ENCODE measurements around the gene ALDOC. TPM values are rescaled to one million over a fixed set of nuclear protein-coding genes. Genes with fewer than 3 reads are reported as not detected.

ALDOC gene
- total and polyA plus RNA-seq, 2 experiments from 2014 or later, result 33.5 to 157 TPM

DNA sequence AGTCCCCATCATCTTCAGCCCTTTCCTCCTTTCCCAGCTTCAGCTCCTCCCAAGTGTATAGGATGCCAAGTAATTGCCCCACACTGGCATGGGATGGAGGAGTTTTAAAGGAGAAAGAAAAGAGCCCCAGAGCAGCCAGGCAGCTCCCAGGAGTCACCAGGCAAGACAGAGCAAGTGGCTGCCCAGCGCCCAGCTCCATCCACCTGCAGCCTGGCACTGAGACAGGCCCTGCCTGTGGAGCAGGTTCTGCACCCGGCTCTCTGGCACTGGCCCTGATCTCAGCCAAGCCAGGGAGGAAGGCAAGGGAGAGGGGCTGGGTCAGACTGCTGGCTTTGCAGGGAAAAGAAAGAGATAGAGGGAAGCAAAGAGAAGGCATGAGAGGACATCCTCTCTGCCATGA, 48.8 kb downstream of the ALDOC start (continued):
- TF ChIP-seq, protein P1, sequence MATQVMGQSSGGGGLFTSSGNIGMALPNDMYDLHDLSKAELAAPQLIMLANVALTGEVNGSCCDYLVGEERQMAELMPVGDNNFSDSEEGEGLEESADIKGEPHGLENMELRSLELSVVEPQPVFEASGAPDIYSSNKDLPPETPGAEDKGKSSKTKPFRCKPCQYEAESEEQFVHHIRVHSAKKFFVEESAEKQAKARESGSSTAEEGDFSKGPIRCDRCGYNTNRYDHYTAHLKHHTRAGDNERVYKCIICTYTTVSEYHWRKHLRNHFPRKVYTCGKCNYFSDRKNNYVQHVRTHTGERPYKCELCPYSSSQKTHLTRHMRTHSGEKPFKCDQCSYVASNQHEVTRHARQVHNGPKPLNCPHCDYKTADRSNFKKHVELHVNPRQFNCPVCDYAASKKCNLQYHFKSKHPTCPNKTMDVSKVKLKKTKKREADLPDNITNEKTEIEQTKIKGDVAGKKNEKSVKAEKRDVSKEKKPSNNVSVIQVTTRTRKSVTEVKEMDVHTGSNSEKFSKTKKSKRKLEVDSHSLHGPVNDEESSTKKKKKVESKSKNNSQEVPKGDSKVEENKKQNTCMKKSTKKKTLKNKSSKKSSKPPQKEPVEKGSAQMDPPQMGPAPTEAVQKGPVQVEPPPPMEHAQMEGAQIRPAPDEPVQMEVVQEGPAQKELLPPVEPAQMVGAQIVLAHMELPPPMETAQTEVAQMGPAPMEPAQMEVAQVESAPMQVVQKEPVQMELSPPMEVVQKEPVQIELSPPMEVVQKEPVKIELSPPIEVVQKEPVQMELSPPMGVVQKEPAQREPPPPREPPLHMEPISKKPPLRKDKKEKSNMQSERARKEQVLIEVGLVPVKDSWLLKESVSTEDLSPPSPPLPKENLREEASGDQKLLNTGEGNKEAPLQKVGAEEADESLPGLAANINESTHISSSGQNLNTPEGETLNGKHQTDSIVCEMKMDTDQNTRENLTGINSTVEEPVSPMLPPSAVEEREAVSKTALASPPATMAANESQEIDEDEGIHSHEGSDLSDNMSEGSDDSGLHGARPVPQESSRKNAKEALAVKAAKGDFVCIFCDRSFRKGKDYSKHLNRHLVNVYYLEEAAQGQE (IDR thresholded peaks at IDR 0.05; ENCODE audit: unreplicated experiment), result no peak
- no peak for TF ChIP-seq POLR2AphosphoS5 (IDR thresholded peaks at IDR 0.05; ENCODE audit: low read depth)
- TF ChIP-seq NANOG (IDR thresholded peaks at IDR 0.05; ENCODE audit: borderline replicate concordance), result no peak
- TF ChIP-seq CREB1 (CRISPR knock-in tag; IDR thresholded peaks at IDR 0.05; ENCODE audit: low read depth), result no peak
- TF ChIP-seq JUNB (IDR thresholded peaks at IDR 0.05; ENCODE audit: unreplicated experiment), result no peak
- TF ChIP-seq ZNF331 (CRISPR knock-in tag; IDR thresholded peaks at IDR 0.05; ENCODE audit: low read depth), result no peak

DNA sequence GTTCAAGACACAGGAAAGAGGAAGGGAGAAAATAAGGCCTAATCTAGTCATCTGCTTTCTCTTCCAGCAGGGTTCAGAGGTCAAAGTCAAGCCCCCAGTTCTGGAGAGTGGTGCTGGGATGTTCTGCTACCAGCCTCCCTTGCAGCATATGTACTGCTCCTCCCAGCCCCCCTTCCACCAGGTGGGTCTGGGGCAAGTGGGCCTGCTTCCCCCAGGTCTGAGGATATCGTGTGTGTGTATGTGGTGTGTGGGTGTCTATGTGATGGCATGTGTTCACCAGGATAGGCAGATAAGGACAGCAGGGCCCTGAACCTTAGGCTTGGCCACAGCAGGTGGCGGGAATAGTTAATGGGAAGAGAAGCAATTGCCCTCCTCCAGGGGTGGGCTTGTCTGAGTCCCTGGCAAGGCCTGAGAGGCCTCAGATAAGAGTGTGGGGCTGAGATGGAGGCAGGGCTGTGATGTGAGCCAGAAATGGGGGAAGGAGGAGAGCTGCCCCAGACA, 49.5 kb downstream of the ALDOC start:
- H3K27me3 Mint-ChIP-seq (ENCODE audit: insufficient read depth, low read depth, poor library complexity), result peaks cover 19% of the 10 kb centered on the region
- no peaks in the 10 kb centered on the region for H3K4me1 Mint-ChIP-seq
- H3K4me3 Mint-ChIP-seq, result no peak overlapping the region
- Histone ChIP-seq H2AFZ (no peak overlapping the region), H3K27me3 (ENCODE audit: insufficient read depth) (no peaks in the 10 kb centered on the region), H3F3A (replicated peaks; ENCODE audit: low read depth) (no peaks in the 10 kb centered on the region), H3K4me2 (no peak overlapping the region), H4K20me1 (replicated peaks; ENCODE audit: insufficient read depth) (no peaks in the 10 kb centered on the region), H3K27ac (ENCODE audit: low read depth) (no peak overlapping the region), H3K36me3 (ENCODE audit: insufficient read depth) (no peaks in the 10 kb centered on the region), H3K4me3 (no peak overlapping the region), H3K4me1 (ENCODE audit: insufficient read depth) (no peaks in the 10 kb centered on the region), H3K79me2 (replicated peaks; ENCODE audit: insufficient read depth) (no peaks in the 10 kb centered on the region), H3K9me2 (ENCODE audit: insufficient read depth) (no peaks in the 10 kb centered on the region)
- H3K9me3 Mint-ChIP-seq, result no peaks in the 10 kb centered on the region; the same call in 2 of the 3 replicates
- H3K36me3 Mint-ChIP-seq (ENCODE audit: low read depth), result no peaks in the 10 kb centered on the region; the same call in 2 of the 3 replicates
- ATAC-seq (no peak), DNase-seq (ENCODE audit: low spot score) (no peak)
- H3K27ac Mint-ChIP-seq, result no peak overlapping the region
- TF ChIP-seq, protein P2, sequence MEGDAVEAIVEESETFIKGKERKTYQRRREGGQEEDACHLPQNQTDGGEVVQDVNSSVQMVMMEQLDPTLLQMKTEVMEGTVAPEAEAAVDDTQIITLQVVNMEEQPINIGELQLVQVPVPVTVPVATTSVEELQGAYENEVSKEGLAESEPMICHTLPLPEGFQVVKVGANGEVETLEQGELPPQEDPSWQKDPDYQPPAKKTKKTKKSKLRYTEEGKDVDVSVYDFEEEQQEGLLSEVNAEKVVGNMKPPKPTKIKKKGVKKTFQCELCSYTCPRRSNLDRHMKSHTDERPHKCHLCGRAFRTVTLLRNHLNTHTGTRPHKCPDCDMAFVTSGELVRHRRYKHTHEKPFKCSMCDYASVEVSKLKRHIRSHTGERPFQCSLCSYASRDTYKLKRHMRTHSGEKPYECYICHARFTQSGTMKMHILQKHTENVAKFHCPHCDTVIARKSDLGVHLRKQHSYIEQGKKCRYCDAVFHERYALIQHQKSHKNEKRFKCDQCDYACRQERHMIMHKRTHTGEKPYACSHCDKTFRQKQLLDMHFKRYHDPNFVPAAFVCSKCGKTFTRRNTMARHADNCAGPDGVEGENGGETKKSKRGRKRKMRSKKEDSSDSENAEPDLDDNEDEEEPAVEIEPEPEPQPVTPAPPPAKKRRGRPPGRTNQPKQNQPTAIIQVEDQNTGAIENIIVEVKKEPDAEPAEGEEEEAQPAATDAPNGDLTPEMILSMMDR (conservative IDR thresholded peaks at IDR 0.05; ENCODE audit: low read depth in 2 of 2), result no peak
- no peak for TF ChIP-seq EZH2 (IDR thresholded peaks at IDR 0.05; ENCODE audit: low read depth, unreplicated experiment)
- no peak for TF ChIP-seq CREB1 (CRISPR knock-in tag; IDR thresholded peaks at IDR 0.05; ENCODE audit: low read depth)
- TF ChIP-seq STAT1 (IDR thresholded peaks at IDR 0.05; ENCODE audit: unreplicated experiment), result no peak
- TF ChIP-seq, protein P3, sequence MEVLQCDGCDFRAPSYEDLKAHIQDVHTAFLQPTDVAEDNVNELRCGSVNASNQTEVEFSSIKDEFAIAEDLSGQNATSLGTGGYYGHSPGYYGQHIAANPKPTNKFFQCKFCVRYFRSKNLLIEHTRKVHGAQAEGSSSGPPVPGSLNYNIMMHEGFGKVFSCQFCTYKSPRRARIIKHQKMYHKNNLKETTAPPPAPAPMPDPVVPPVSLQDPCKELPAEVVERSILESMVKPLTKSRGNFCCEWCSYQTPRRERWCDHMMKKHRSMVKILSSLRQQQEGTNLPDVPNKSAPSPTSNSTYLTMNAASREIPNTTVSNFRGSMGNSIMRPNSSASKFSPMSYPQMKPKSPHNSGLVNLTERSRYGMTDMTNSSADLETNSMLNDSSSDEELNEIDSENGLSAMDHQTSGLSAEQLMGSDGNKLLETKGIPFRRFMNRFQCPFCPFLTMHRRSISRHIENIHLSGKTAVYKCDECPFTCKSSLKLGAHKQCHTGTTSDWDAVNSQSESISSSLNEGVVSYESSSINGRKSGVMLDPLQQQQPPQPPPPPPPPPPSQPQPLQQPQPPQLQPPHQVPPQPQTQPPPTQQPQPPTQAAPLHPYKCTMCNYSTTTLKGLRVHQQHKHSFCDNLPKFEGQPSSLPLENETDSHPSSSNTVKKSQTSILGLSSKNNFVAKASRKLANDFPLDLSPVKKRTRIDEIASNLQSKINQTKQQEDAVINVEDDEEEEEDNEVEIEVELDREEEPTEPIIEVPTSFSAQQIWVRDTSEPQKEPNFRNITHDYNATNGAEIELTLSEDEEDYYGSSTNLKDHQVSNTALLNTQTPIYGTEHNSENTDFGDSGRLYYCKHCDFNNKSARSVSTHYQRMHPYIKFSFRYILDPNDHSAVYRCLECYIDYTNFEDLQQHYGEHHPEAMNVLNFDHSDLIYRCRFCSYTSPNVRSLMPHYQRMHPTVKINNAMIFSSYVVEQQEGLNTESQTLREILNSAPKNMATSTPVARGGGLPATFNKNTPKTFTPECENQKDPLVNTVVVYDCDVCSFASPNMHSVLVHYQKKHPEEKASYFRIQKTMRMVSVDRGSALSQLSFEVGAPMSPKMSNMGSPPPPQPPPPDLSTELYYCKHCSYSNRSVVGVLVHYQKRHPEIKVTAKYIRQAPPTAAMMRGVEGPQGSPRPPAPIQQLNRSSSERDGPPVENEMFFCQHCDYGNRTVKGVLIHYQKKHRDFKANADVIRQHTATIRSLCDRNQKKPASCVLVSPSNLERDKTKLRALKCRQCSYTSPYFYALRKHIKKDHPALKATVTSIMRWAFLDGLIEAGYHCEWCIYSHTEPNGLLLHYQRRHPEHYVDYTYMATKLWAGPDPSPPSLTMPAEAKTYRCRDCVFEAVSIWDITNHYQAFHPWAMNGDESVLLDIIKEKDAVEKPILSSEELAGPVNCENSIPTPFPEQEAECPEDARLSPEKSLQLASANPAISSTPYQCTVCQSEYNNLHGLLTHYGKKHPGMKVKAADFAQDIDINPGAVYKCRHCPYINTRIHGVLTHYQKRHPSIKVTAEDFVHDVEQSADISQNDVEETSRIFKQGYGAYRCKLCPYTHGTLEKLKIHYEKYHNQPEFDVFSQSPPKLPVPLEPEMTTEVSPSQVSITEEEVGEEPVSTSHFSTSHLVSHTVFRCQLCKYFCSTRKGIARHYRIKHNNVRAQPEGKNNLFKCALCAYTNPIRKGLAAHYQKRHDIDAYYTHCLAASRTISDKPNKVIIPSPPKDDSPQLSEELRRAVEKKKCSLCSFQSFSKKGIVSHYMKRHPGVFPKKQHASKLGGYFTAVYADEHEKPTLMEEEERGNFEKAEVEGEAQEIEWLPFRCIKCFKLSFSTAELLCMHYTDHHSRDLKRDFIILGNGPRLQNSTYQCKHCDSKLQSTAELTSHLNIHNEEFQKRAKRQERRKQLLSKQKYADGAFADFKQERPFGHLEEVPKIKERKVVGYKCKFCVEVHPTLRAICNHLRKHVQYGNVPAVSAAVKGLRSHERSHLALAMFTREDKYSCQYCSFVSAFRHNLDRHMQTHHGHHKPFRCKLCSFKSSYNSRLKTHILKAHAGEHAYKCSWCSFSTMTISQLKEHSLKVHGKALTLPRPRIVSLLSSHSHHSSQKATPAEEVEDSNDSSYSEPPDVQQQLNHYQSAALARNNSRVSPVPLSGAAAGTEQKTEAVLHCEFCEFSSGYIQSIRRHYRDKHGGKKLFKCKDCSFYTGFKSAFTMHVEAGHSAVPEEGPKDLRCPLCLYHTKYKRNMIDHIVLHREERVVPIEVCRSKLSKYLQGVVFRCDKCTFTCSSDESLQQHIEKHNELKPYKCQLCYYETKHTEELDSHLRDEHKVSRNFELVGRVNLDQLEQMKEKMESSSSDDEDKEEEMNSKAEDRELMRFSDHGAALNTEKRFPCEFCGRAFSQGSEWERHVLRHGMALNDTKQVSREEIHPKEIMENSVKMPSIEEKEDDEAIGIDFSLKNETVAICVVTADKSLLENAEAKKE (CRISPR knock-in tag; IDR thresholded peaks at IDR 0.05), result no peak
- no peak for TF ChIP-seq JUNB (IDR thresholded peaks at IDR 0.05; ENCODE audit: unreplicated experiment)
- TF ChIP-seq, protein P4, sequence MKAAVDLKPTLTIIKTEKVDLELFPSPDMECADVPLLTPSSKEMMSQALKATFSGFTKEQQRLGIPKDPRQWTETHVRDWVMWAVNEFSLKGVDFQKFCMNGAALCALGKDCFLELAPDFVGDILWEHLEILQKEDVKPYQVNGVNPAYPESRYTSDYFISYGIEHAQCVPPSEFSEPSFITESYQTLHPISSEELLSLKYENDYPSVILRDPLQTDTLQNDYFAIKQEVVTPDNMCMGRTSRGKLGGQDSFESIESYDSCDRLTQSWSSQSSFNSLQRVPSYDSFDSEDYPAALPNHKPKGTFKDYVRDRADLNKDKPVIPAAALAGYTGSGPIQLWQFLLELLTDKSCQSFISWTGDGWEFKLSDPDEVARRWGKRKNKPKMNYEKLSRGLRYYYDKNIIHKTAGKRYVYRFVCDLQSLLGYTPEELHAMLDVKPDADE (IDR thresholded peaks at IDR 0.05), result no peak
